ENCODE results near the gene MZB1. TPM values are rescaled to one million over a fixed set of nuclear protein-coding genes. Genes with fewer than 3 reads are reported as not detected.

MZB1 gene
- total and polyA plus RNA-seq, 2 of the 13 experiments (the other 11 are each of a cell fraction or from before 2014, with no cell fraction given): 0.31 to 0.40 TPM

- no peak for TF ChIP-seq CSRNP2 (CRISPR knock-in tag; conservative IDR thresholded peaks at IDR 0.05; ENCODE audit: low read depth)
- no peak for TF ChIP-seq RELA (CRISPR knock-in tag; IDR thresholded peaks at IDR 0.05)
- TF ChIP-seq ASH2L (IDR thresholded peaks at IDR 0.05; ENCODE audit: insufficient read length, low read depth, low read length): no peak
- TF ChIP-seq HNF4A (CRISPR knock-in tag; IDR thresholded peaks at IDR 0.05): 0 out of 2 replicates have a peak, but pooled peaks have one; percentile 13
Measured at GRCh38 chr5:139417214-139417613, 27.5 kb upstream of the MZB1 start (continued).

- intact Hi-C loops (cut with micrococcal nuclease; ENCODE audit: unreplicated experiment): no loop called here
- in situ Hi-C loops (cut with HindIII; ENCODE audit: extremely low pct_ligation_motif_present, low pct_unique_long_range_greater_than_20kb): no loop called here
- 96% methylated on average over 9 of the region's 9 CpGs for WGBS (ENCODE audit: low lambda C conversion rate)
Measured at GRCh38 chr5:139416651-139417050, 26.9 kb upstream of the MZB1 start.

GRCh38 chr5:139415869-139416268 lies 26.2 kb upstream of the MZB1 start:
- DNase-seq (ENCODE audit: low spot score): no peak
- no peak overlapping the region for H3K4me2 ChIP-seq (ENCODE audit: low read depth, low read length)
- H2AFZ ChIP-seq (ENCODE audit: low read length): no peak overlapping the region
- ChIA-PET CTCF (ENCODE audit: low intra/inter-chr PET ratio, low total read pairs) (no interaction called here), POLR2A (no interaction called here)
- peaks cover 39% of the 10 kb centered on the region for H3K4me1 ChIP-seq (ENCODE audit: insufficient read depth, low read length)
- H3K36me3 ChIP-seq (replicated peaks in 1 of 2; ENCODE audit: control insufficient read depth in 1 of 2, insufficient read depth in 2 of 2, low read length in 2 of 2): no peaks in the 10 kb centered on the region; a peak in 1 of 5 replicates
- intact Hi-C loops (cut with micrococcal nuclease; ENCODE audit: unreplicated experiment): no loop called here
- no peak for FAIRE-seq
- no peak for ATAC-seq
- no TSS peak for BruUV-seq (replicated peaks)
- H3K9me3 ChIP-seq (ENCODE audit: low read length): no peaks in the 10 kb centered on the region
- H3K9ac ChIP-seq (ENCODE audit: insufficient read depth, low read depth, low read length): no peak overlapping the region
- no peak overlapping the region for H3K27ac ChIP-seq (ENCODE audit: extremely low read length, insufficient read depth, low read length)
- in situ Hi-C loops (cut with HindIII; ENCODE audit: extremely low pct_ligation_motif_present, low pct_unique_long_range_greater_than_20kb): no loop called here
- no peaks in the 10 kb centered on the region for H4K20me1 ChIP-seq (ENCODE audit: insufficient read depth, low read length)
- H3K4me3 ChIP-seq (replicated peaks in 1 of 3; ENCODE audit: insufficient read depth in 1 of 3, low read depth in 2 of 3, low read length in 3 of 3): no peak overlapping the region
- H3K27me3 ChIP-seq (ENCODE audit: control insufficient read depth in 1 of 2, insufficient read depth in 2 of 2, low read length in 2 of 2): no peaks in the 10 kb centered on the region
- no peaks in the 10 kb centered on the region for H3K79me2 ChIP-seq (ENCODE audit: insufficient read depth, low read length)
- TF ChIP-seq ZNF432 (CRISPR knock-in tag; IDR thresholded peaks at IDR 0.05; ENCODE audit: borderline replicate concordance) (no peak), RAD51 (IDR thresholded peaks at IDR 0.05; ENCODE audit: borderline replicate concordance) (no peak), ZNF12 (CRISPR knock-in tag; IDR thresholded peaks at IDR 0.05) (no peak), ZNF747 (CRISPR knock-in tag; IDR thresholded peaks at IDR 0.05; ENCODE audit: borderline replicate concordance) (no peak), ZNF589 (CRISPR knock-in tag; conservative IDR thresholded peaks at IDR 0.05) (no peak), TP53 (CRISPR knock-in tag; conservative IDR thresholded peaks at IDR 0.05) (no peak), STAG1 (CRISPR knock-in tag; IDR thresholded peaks at IDR 0.05) (no peak), ZBTB21 (CRISPR knock-in tag; IDR thresholded peaks at IDR 0.05) (no peak), ZBTB34 (CRISPR knock-in tag; IDR thresholded peaks at IDR 0.05) (no peak), GFI1 (CRISPR knock-in tag; IDR thresholded peaks at IDR 0.05; ENCODE audit: borderline replicate concordance) (no peak), RFX3 (CRISPR knock-in tag; IDR thresholded peaks at IDR 0.05) (no peak)

More at GRCh38 chr5:139416651-139417050, 26.9 kb upstream of the MZB1 start:
- no peak overlapping the region for H3K4me2 ChIP-seq (ENCODE audit: low read depth, low read length)
- no peaks in the 10 kb centered on the region for H3K27me3 ChIP-seq (ENCODE audit: control insufficient read depth in 1 of 2, insufficient read depth in 2 of 2, low read length in 2 of 2)
- H3K36me3 ChIP-seq (replicated peaks in 1 of 2; ENCODE audit: control insufficient read depth in 1 of 2, insufficient read depth in 2 of 2, low read length in 2 of 2): no peaks in the 10 kb centered on the region; a peak in 1 of 5 replicates
- BruUV-seq (replicated peaks): no TSS peak
- ChIA-PET POLR2A (no interaction called here), CTCF (ENCODE audit: low intra/inter-chr PET ratio, low total read pairs) (no interaction called here)
- H4K20me1 ChIP-seq (ENCODE audit: insufficient read depth, low read length): no peaks in the 10 kb centered on the region
- peaks cover 39% of the 10 kb centered on the region for H3K4me1 ChIP-seq (ENCODE audit: insufficient read depth, low read length)
- no peak overlapping the region for H3K9ac ChIP-seq (ENCODE audit: insufficient read depth, low read depth, low read length)
- FAIRE-seq: no peak
- DNase-seq (ENCODE audit: low spot score): no peak
- H3K27ac ChIP-seq (ENCODE audit: extremely low read length, insufficient read depth, low read length): no peak overlapping the region
- H3K9me3 ChIP-seq (ENCODE audit: low read length): no peaks in the 10 kb centered on the region
- H3K4me3 ChIP-seq (replicated peaks in 1 of 3; ENCODE audit: insufficient read depth in 1 of 3, low read depth in 2 of 3, low read length in 3 of 3): no peak overlapping the region
- no peak overlapping the region for H2AFZ ChIP-seq (ENCODE audit: low read length)
- TF ChIP-seq RBM22 (optimal IDR thresholded peaks at IDR 0.05; ENCODE audit: low read length): no peak
- TF ChIP-seq NR3C1 (CRISPR knock-in tag; IDR thresholded peaks at IDR 0.05): no peak
- TF ChIP-seq EP300 (IDR thresholded peaks at IDR 0.05; ENCODE audit: low read depth in 2 of 2, low read length in 2 of 2): no peak
- no peak for TF ChIP-seq EP300 (CRISPR knock-in tag; IDR thresholded peaks at IDR 0.05; ENCODE audit: borderline replicate concordance)
- TF ChIP-seq EED (CRISPR knock-in tag; IDR thresholded peaks at IDR 0.05): no peak
- ATAC-seq: no peak
- no peaks in the 10 kb centered on the region for H3K79me2 ChIP-seq (ENCODE audit: insufficient read depth, low read length)
